Renal pelvis (tissue), 4 donors: ENCODE measurements around the gene BRINP1. TPM values are rescaled to one million over a fixed set of nuclear protein-coding genes. Genes with fewer than 3 reads are reported as not detected.

Experiments
- DNase-seq: peaks from one replicate; pipeline ENCODE4 v3.0.0-alpha.2; 2013
- polyA plus RNA-seq, 3 donors: library from polyadenylated mRNA; unstranded; fragments of 120-200 nt; gene quantifications; one replicate each; pipeline ENCODE4 v1.2.1, GENCODE V29; 2013; ENCODE audit not compliant: insufficient read length in 3 of 3

The BRINP1 gene
- polyA plus RNA-seq, 3 donors: 2.9 to 6.5 (median 5.3) TPM

DNA sequence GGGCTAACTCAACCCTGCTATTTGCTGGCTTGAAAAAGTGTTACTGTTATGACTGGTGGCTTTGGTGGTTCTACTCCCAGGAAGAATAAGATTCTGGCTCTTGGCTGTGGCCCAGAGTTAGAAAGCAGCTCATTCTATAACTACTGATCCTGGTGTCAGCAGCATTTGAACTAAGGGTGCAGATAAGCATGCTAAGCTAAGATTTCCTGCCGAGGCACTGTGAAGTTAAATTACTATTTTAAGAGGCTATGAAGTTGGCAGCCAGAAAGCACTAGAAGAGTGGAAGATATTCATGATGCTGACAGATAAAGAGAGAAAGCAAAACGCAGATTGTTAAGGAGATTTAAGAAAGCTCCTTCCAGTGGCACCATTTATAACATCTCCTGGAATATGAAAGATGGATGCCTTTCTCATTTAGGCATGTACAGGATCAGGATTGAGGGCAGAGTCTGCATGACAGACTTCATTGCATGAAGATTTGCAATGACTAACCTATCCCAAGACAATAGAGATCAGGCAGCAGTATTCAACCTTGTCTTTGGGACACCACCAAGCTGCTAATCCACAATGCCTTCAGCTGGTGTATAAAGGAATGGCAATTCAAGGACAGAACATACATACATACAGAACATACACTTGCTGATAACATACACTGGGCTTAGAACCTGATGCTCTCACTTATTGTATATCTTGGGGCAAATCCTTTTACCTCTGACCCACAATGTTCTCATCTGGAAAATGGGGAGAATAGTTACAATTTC lies 11.7 kb downstream of the BRINP1 start:
- DNase-seq: no peak

DNA sequence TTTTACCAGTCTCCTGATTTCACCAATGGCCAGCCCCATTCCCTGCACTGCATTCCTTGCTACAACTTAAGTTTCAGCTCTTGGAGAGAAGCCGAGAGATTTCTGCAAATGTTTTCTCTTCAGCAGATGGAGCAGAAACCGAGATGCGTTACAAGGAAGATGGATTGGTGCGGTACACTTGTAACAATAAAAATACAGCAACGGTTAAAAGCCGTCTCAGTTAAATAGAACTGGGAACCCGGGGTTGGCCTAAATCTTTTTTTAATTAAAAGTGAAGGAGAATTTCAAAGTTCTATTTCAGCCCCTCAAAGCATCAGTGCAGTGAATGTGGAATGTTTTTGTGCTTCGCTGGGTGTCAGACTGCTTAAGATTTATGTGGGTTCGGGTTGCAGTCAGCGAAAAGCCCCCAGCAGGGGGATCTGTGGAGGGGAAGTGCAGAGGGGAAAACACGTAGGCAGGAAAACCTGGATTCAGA lies 19.8 kb downstream of the BRINP1 start:
- DNase-seq: peak; percentile 80

- DNase-seq: peak; percentile 70
Measured at GRCh38 chr9:119343059-119343990, 25.9 kb downstream of the BRINP1 start.

DNA sequence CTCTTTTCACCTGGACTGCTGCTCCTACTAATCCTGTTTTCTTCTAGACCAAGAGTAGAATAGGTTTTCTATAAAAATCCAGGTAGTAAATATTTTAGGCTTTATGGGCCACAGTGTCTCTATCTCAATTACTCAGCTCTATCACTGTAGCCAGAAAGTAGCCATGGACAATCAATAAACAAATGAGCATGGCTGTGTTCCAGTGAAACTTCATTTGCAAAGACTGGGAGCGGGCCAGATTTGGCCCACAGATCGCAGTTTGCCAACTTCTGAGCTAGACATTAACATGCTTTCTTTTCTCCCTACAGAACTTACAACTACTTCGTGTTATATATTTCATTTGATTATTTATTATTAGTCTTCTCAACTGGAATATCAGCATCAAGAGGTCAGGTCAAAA lies 30.2 kb downstream of the BRINP1 start:
- DNase-seq: no peak

- no peak for DNase-seq
Measured at GRCh38 chr9:119337573-119337972, 31.7 kb downstream of the BRINP1 start.

GRCh38 chr9:119334745-119335144 lies 34.5 kb downstream of the BRINP1 start:
- no peak for DNase-seq

GRCh38 chr9:119333507-119334229 lies 35.6 kb downstream of the BRINP1 start:
- no peak for DNase-seq

GRCh38 chr9:119332522-119332921 lies 36.7 kb downstream of the BRINP1 start:
- no peak for DNase-seq

DNA sequence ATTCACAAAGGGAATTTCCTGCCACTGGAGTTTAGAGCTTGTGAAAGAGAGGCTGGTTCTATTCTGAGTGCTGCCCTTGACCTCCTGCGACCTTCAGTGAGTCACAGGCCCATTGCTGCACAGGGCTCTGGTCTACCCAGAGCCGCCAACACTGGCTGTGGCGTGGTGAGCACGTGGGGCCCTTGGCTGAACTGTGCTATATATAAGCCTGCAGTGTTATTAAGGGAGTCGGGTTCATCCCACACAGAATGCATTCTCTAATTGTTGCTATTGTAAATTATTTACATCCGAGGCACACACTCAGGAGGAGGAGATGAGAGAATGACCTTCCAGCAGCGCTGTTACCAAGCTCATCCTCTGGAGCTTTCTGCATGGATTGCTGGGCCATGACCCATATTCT lies 47.1 kb downstream of the BRINP1 start:
- peak; percentile 71 for DNase-seq

DNA sequence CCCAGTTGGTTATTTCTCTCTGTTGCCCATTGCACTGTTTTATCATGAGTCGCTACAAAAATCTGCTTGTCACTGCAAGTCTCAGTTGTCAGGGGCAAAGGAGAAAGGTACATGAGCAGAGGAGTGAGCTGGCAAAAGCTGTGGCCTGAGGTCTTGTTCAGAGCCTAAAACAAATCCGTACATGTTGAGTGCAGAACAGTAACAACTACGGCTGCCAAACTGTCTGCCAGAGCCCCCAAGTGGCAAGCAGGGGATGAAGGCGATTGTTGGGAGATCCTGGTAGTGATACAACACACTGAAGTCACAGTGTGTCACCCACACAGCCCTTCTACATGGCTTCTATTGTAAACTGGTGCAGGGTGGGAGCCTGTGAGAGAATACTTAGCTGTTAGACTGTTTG lies 50.9 kb downstream of the BRINP1 start:
- DNase-seq: no peak

DNA sequence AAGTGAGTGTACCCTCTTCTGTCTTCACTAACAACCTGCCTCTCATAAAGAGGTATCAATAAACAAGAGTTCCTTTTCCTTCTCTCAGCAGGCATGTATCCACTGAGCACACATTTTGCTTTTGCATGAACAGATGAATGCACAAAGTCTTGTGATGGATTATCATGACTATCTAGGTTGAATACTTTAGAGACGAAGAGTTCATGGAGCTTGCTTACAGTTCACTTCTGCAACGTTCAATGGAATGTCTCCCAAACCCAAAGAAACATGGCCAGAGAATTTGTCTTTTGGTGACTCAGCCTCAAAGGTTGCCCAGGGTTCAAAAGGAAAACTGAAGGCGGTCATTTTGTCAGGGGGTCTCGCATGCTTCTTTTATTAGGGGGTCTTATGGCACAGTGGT lies 55.4 kb downstream of the BRINP1 start:
- DNase-seq: no peak

DNA sequence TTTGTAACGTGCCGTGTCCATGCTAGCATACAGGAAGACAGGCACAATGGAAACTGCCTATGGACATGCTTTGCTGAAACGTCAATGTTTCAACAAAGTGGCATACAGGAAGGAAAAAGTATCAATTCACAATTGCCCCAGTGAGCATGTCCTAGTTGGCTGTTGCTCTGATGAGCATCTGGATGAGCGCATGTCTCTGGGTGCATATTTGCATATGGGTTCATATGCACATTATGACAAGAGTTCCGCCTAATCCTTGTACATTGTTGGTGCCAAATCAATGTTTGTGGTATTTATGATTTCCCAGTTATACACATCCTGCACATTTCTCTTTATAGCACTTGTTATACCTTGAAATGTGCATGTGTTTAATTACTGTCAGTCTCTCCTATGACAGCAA lies 58.5 kb downstream of the BRINP1 start:
- no peak for DNase-seq

GRCh38 chr9:119307471-119307870 lies 61.8 kb downstream of the BRINP1 start:
- no peak for DNase-seq

- DNase-seq: peak; percentile 19
Measured at GRCh38 chr9:119304555-119304954, 64.7 kb downstream of the BRINP1 start.

DNA sequence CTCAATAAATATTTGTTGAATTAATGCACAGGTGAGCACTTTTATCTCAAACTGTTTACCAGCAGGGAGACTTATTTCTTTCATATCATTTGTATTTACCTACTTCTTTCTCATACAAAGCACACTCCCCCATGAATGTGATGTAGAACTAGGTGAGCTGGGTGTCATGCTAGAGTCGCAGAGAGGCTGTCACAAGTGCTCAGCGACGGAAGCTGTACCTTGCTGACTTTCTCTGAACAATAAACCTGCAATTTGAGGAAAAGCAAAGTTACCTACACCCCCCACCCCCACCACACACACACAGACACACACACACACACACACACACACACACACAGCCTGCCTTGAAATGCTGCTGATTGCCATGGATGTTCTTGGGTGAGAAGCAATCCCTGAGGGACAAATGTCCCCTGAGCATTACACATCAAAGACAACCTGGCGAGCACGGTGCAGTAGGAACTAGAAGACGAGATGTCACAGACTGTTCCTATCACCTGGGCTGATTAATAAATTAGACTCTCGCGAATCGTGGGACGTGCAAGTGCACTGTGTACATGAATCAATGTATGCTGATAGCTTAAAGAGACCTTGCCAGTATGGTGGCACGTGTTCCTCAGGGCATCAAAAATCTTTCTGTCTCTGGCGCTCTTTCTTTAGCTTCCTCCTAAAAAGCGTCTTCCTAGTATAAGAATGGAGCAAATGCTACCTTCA lies 66.1 kb downstream of the BRINP1 start:
- DNase-seq: no peak

DNA sequence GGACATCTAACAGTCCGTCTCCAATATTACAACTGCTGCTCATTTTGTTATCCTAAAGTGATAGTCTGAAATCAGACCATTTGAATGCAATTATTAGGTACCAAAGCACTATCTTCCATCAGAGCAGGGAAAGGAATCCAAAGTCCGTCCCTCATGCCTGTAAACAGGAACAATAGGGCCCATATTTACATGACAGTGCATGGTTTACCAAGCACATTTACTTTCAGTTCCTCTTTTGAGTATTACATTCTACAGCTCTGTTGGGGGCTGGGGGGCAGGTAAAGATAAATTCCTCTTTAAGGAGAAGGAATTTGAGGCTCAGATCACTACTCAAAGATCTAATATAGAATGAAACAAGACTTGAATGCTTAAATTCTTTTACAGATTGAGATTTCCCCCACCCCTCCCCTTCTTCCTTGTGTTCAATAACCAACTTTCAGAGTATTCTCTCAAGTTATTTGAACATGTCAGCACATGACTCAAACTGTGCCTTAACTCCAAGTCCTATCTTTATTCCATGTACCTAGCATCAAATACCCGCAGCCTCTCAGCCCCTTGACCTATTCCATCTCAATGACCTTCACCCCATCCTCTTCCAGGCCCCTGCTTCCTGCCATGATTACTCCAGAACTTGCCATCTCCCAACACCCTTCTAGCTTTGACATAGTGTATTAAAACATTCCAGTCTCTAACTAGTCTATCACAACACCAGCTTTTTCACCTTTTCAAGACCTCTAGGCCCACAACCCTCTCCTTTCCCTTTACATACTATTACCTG lies 71.0 kb downstream of the BRINP1 start:
- no peak for DNase-seq

- no peak for DNase-seq
Measured at GRCh38 chr9:119291554-119291953, 77.7 kb downstream of the BRINP1 start.

- DNase-seq: peak; percentile 51
Measured at GRCh38 chr9:119289740-119290433, 79.3 kb downstream of the BRINP1 start.

GRCh38 chr9:119284587-119285337 lies 84.5 kb downstream of the BRINP1 start:
- DNase-seq: no peak
